Common myeloid progenitor, CD34-positive (primary cell): Measurements from ENCODE around the gene MYBPH.

Experiments
- CTCF ChIA-PET: fragments of 350-600 bp; sonication (Branson Sonifier 250); formaldehyde crosslinking; loops from one replicate; lab custom pipeline; 2021; ENCODE audit warnings: antibody characterized with exemption; lab: Charles Lee
- POLR2A ChIA-PET: fragments of 350-600 bp; sonication (Branson Sonifier 250); formaldehyde crosslinking; loops from one replicate; lab custom pipeline; 2021; ENCODE audit warnings: antibody characterized with exemption; lab: Charles Lee
- DNase-seq, 3 donors: peaks; one replicate each; pipeline versions ENCODE4 v3.0.0 to v3.0.0-alpha.2; 2013
- H3K27ac ChIP-seq, 2 experiments: 1 replicate in 1 of 2; 2 replicates in 1 of 2; pipeline ENCODE4 v1.7.0; 2013; ENCODE audit warnings: inconsistent platforms in 2 of 2, low read length in 2 of 2, mild to moderate bottlenecking in 2 of 2, low read depth in 1 of 2, moderate library complexity in 1 of 2; ENCODE audit not compliant: severe bottlenecking in 2 of 2, insufficient read depth in 1 of 2, poor library complexity in 1 of 2
- H3K27me3 ChIP-seq, 5 experiments: replicated peaks in 2 of 5; 1 replicate in 3 of 5; 2 replicates in 2 of 5; pipeline versions ENCODE4 v1.6.1 to v1.7.0; 2013; ENCODE audit warnings: low read length in 4 of 5, mild to moderate bottlenecking in 2 of 5, moderate library complexity in 2 of 5, inconsistent platforms in 1 of 5; ENCODE audit not compliant: insufficient read depth in 5 of 5, control insufficient read depth in 4 of 5
- H3K36me3 ChIP-seq, 4 experiments: 1 replicate in 2 of 4; 2 replicates in 2 of 4; pipeline versions ENCODE4 v1.6.1 to v1.7.0; 2013; ENCODE audit warnings: low read length in 3 of 4, control low read depth in 1 of 4, mild to moderate bottlenecking in 1 of 4; ENCODE audit not compliant: control insufficient read depth in 4 of 4, insufficient read depth in 4 of 4
- H3K4me1 ChIP-seq, 4 experiments: 1 replicate in 3 of 4; 2 replicates in 1 of 4; pipeline versions ENCODE4 v1.6.1 to v1.7.1; 2013; ENCODE audit warnings: low read length in 3 of 4, mild to moderate bottlenecking in 3 of 4, control low read depth in 1 of 4, inconsistent platforms in 1 of 4, moderate library complexity in 1 of 4; ENCODE audit not compliant: control insufficient read depth in 4 of 4, insufficient read depth in 4 of 4; ENCODE audit errors: control extremely low read depth in 1 of 4
- H3K4me3 ChIP-seq, 7 experiments: 1 replicate in 4 of 7; 2 replicates in 3 of 7; pipeline versions ENCODE4 v1.5.1 to v1.7.0; 2013; ENCODE audit warnings: mild to moderate bottlenecking in 7 of 7, low read length in 6 of 7, moderate library complexity in 6 of 7, inconsistent platforms in 2 of 7, low read depth in 2 of 7, control low read depth in 1 of 7; ENCODE audit not compliant: insufficient read depth in 4 of 7, control insufficient read depth in 1 of 7; ENCODE audit errors: extremely low read depth in 1 of 7
- H3K9me3 ChIP-seq, 5 experiments: 1 replicate in 4 of 5; 2 replicates in 1 of 5; pipeline versions ENCODE4 v1.6.1 to v1.7.1; 2013; ENCODE audit warnings: low read length in 4 of 5, mild to moderate bottlenecking in 2 of 5, inconsistent platforms in 1 of 5, low read depth in 1 of 5, moderate library complexity in 1 of 5; ENCODE audit not compliant: control insufficient read depth in 4 of 5, insufficient read depth in 2 of 5; ENCODE audit errors: control extremely low read depth in 1 of 5
- WGBS: methylation state at CpG from one replicate; pipeline ENCODE4 v1.1.5; 2013; ENCODE audit not compliant: insufficient coverage; 5-methylcytosine and 5-hydroxymethylcytosine counted together

Gene MYBPH

DNA sequence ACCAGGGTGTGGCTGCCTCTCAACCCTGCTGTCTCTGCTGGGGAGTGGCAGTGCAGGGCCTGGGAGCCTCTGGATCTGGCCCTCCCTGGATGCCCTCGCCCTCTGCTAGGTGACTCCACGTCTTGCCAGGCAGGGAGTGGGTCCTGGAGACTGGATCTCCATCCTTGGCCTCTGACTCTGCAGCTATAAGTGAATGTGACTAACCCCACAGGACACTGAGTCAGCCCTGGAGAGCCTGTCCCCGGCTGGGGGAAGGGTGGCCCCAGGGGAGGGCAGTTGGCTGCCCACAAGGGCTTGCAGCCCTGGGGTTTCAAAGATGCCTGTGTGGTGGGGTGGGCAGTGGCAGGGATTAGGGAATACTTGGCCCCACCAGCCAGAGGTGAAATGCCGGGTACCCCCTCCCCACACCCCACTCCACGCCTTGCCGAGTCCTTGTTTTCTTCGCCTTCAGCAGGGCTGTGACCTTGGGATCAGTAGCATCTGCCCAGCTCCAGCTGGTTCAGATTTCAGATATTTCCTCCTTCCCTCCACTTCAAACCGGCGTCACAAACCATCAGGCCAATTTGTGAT lies 1.9 kb upstream of the MYBPH start:
- peaks cover 0 to 3% (median 0%) of the 10 kb centered on the region in 5 experiments for H3K27me3 ChIP-seq
- H3K9me3 ChIP-seq, result no peaks in the 10 kb centered on the region
- POLR2A ChIA-PET, result no interaction called here
- no peak for DNase-seq
- H3K27ac ChIP-seq, result no peak overlapping the region
- no peaks in the 10 kb centered on the region for H3K36me3 ChIP-seq
- no peak overlapping the region for H3K4me3 ChIP-seq
- CTCF ChIA-PET, result interaction anchor here (1.9 to 14.7 kb wide), 3 partner anchors 38 to 140 kb away, joined by 5 to 164 read pairs (median 9); no protein-coding TSS in a partner anchor
- WGBS, result 83% methylated on average over 8 of the region's 9 CpGs
- peaks cover 0 to 13% (median 2%) of the 10 kb centered on the region in 4 experiments for H3K4me1 ChIP-seq

DNA sequence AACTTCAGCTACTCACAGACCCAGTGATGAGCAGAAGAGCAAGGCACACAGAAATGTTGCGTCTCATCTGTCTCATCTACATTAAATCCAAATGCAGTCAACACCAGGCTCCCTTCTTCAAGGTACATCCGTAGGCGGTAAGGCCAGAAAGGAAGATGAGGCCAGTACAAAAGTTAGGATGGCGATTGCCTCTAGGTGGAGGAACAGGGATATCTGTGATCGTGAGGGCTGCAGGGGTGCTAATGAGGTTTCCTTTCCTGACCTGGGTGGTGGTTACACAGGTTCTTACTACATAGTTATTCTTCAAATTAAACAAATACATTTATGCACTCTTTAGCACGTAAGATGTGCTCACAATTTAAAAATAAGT lies 1.4 kb upstream of the MYBPH start:
- 100% methylated on average over 2 of the region's 6 CpGs for WGBS
- Histone ChIP-seq H3K9me3 (no peaks in the 10 kb centered on the region), H3K4me1 (peaks cover 0 to 13% (median 2%) of the 10 kb centered on the region in 4 experiments), H3K36me3 (no peaks in the 10 kb centered on the region), H3K27me3 (peaks cover 0 to 3% (median 0%) of the 10 kb centered on the region in 5 experiments), H3K4me3 (no peak overlapping the region), H3K27ac (no peak overlapping the region)
- DNase-seq, result no peak
- ChIA-PET POLR2A (no interaction called here), CTCF (interaction anchor here (1.4 to 20.7 kb wide), 3 partner anchors 9 to 139 kb away, joined by 3 to 313 read pairs (median 164); partner anchors contain the start of gene ADORA1)

DNA sequence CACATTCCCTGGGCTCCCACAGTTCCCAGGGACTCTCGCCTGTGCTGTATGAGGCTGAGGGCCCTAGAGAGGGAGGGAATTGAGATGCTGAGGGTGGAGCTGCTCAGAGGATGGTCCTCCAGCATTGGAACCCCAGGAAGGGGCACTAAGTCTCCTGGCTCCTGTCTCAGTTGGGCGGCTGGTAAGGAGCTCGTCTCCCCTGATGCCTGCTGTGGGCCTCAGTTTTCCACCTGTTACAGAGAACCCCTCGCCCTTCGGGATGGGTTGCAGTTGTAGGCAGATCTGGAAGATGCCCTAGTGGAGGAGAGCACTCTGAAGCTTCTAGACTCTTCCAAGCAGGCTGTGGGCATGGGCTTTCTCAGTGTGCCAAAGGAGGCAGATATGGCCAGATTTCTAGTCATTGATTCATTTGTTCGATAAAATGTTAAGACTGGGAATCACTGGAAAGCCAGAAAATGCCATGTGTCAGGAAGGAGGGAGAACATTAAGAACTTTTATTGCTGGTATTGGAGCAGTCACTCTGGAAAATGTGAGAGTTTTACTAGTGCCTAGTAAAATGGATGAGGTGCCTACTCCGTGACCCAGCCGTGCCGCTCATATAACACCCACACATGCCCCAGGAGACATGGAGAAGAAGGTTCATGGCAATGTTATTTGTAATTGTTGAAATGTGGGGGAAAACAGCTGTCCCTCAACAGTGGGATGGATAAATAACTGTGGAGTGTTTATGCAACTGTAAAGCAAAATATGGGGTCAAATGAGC lies 828 bp upstream of the MYBPH start:
- ChIA-PET POLR2A (no interaction called here), CTCF (interaction anchor here (0.8 to 20.7 kb wide), 6 partner anchors 8 to 138 kb away, joined by 3 to 313 read pairs (median 5); partner anchors contain the start of gene ADORA1)
- H3K27me3 ChIP-seq, result peaks cover 0 to 3% (median 0%) of the 10 kb centered on the region in 5 experiments
- no peaks in the 10 kb centered on the region for H3K9me3 ChIP-seq
- no peak overlapping the region for H3K4me3 ChIP-seq
- H3K27ac ChIP-seq, result no peak overlapping the region
- peaks cover 0 to 13% (median 2%) of the 10 kb centered on the region in 4 experiments for H3K4me1 ChIP-seq
- 100% methylated on average over 6 of the region's 9 CpGs for WGBS
- no peak for DNase-seq
- no peaks in the 10 kb centered on the region for H3K36me3 ChIP-seq

GRCh38 chr1:203175827-203176241 lies 208 bp upstream of the MYBPH start:
- Histone ChIP-seq H3K4me3 (no peak overlapping the region), H3K27ac (no peak overlapping the region), H3K27me3 (peaks cover 0 to 3% (median 0%) of the 10 kb centered on the region in 5 experiments), H3K36me3 (no peaks in the 10 kb centered on the region), H3K4me1 (peaks cover 0 to 13% (median 2%) of the 10 kb centered on the region in 4 experiments), H3K9me3 (no peaks in the 10 kb centered on the region)
- ChIA-PET CTCF (interaction anchor here (0.8 to 20.7 kb wide), 8 partner anchors 8 to 138 kb away, joined by 3 to 313 read pairs (median 5); partner anchors contain the start of gene ADORA1), POLR2A (no interaction called here)
- DNase-seq, result peak in 2 of 3 donors; percentile 19 to 31
- 57% methylated on average over 6 of the region's 9 CpGs for WGBS

DNA sequence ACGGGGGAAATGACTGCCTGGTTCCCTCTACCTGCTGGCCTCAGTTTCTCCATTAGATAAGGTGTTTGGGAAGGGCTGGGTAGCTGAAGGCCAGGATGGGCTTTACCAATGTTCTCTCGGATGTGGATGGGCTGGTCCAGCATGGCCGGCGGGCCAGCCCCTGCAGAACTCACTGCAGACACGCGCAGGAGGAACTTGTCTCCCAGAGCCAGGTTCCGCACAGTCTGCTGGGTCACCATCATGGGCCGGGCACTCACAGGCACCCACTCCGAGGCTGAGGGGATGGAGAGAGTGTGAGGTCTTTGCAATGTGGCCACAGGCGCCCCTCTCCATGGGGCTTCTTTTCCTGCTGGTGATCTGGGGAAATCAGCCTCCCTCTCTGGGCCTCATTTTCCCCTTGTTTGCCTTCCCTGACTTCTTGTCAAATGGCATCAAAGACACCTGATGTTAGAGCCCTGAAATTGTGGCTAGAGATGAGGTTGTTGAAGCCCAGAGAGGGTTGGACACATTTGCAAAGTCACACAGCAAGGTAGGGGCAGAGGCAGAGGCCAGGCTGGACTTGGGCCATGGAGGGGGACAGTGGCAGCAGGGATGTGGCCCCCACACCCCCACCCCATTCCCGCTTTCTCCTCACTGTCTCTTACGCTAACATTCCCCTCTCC lies 1.2 kb downstream of the MYBPH start:
- DNase-seq, result no peak
- Histone ChIP-seq H3K27ac (no peak overlapping the region), H3K27me3 (peaks cover 0 to 5% (median 0%) of the 10 kb centered on the region in 5 experiments), H3K4me1 (peaks cover 0 to 13% (median 2%) of the 10 kb centered on the region in 4 experiments), H3K36me3 (no peaks in the 10 kb centered on the region), H3K4me3 (no peak overlapping the region), H3K9me3 (no peaks in the 10 kb centered on the region)
- WGBS, result 97% methylated on average over 11 of the region's 12 CpGs
- CTCF ChIA-PET, result interaction anchor here (0.9 to 20.7 kb wide), 8 partner anchors 8 to 136 kb away, joined by 3 to 313 read pairs (median 6); partner anchors contain the start of gene ADORA1
- POLR2A ChIA-PET, result no interaction called here

DNA sequence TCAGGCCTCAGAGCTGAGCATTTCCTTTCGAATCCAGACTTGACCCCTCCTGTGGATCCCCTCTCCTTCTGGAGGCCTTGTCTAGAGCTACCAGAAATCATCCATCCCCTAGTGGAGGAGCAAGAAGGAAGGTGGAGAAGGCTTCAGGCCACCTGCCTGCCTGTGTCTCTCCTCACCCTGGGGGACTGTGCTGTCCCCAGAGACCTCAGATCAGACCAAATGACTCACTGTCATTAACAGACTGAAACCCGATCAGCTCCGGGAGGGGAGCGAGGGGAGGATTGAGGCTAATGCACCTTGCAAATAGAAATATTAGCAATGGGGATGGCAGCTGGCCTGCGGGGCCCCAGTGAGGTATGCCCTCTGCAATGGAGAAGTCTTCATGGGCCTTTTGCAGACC lies 2.1 kb downstream of the MYBPH start:
- Histone ChIP-seq H3K36me3 (no peaks in the 10 kb centered on the region), H3K4me3 (no peak overlapping the region), H3K27me3 (peaks cover 0 to 5% (median 0%) of the 10 kb centered on the region in 5 experiments), H3K27ac (no peak overlapping the region), H3K9me3 (no peaks in the 10 kb centered on the region), H3K4me1 (peaks cover 0 to 13% (median 2%) of the 10 kb centered on the region in 4 experiments)
- 81% methylated on average over 4 of the region's 5 CpGs for WGBS
- ChIA-PET CTCF (interaction anchor here (0.8 to 20.7 kb wide), 17 partner anchors 8 to 136 kb away, joined by 3 to 313 read pairs (median 7); partner anchors contain the start of genes ADORA1 and CHI3L1), POLR2A (no interaction called here)
- no peak for DNase-seq
